NCI-H524 treated with DMSO at 0.1 percent for 48 hours (cell line): ENCODE measurements around the gene LDB2.
"Not testable (repeated sequence)": the region's sequence is repeated elsewhere in the genome, so short reads cannot be mapped to it uniquely, and the experiment has no call there.

Experiments used
- DNase-seq: peaks from one replicate; lab custom pipeline; 2025; lab: John Stamatoyannopoulos, UW

The LDB2 gene

DNA sequence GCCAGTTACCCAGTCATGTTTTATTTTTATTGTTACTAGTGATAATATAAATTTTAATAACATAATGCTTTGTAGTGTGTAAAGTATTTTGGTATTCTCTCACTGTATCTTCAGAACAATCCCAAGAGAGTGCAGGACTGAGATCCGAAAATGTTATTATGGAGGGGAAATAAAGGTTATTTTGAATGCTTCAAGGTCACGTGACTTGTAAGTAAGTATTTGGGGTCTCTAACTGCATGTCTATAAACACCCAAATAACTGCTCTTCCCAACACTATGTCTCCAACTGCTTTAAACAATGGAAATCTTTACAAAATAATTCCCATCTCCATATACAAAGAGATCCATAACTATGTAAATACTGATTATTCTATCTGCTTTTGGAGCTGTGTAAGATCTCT lies 302.2 kb downstream of the LDB2 start:
- no peak for DNase-seq

DNA sequence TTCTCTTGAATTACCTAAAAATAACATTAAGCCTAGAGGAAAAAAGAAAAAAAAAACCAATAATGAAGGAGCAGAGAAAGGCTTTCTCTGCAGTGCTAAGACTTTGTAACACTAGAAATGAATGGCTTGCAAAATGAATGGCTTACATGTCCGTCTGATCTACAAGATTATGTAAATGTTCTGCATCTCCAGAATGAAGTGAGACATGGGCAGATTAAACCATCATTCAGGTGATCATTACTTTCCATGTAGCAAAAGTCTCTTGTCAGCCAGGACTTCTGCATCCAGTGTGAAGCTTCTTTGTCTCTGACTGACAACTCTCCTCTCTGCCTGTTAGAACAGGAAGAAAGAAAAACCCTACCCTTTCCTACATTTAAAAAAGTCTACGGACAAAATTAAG lies 304.3 kb downstream of the LDB2 start:
- DNase-seq = no peak

DNA sequence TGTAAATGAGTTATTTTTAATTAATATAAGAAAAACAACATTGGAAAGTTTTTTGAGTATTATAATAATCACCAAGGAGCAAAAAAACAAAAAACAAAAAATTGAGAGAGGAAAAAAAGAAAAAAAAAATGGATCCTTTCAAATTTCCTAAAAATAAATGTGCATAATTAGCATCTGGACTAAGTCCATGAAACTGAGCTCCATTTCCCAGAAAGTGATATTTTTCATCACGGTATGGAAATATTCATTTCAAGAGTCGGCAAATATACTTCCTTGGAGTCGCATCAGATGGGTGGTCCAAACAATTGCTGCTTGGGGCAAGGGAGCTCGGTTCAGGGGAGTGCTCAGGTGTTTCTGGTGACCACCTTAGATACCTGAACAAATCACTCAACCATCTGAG lies 305.1 kb downstream of the LDB2 start:
- no peak for DNase-seq

DNA sequence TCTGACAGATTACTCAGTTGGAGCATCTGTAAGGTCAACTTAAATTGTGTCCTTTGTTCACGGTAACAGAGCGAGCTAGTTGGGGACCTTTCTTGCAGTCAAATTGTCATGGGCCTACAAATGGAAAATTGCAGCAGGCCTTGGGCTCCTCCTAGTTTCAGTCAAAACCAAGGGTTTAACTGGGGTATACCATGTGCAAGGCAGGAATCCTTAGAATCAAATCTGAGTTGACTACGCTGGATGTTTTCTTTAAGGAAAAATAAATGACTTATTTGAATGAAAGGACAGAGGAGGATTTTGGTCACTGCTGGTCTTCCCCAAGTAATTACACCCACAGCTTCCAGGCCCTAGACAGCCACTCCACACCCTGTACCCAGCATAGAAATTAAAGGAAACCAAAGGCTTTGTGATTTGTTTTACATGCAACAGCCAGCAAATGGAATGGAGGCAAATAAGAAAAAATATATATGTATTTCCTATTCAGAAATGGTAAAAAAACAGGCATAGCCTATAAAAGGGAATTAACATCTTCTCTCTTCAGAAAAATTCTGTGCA lies 307.1 kb downstream of the LDB2 start:
- no peak for DNase-seq

DNA sequence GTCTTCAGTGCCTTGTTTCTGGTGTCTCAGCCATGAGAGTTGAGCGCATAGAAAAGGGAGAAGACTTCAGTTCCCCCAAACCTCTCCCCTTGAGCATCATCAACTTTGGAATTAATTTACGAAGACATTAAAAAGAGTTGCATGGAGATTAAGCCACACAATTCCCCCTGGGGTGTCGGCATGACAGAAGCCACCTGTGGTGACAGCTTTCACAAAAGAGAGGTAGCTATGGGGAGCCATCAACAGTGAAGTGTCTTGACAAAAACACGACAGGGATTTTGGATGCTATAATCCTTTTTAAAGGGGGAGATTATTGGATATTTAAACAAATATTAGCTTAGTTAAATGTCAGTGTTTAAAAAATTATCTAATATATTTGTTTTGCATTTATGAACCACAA lies 307.6 kb downstream of the LDB2 start:
- no peak for DNase-seq

DNA sequence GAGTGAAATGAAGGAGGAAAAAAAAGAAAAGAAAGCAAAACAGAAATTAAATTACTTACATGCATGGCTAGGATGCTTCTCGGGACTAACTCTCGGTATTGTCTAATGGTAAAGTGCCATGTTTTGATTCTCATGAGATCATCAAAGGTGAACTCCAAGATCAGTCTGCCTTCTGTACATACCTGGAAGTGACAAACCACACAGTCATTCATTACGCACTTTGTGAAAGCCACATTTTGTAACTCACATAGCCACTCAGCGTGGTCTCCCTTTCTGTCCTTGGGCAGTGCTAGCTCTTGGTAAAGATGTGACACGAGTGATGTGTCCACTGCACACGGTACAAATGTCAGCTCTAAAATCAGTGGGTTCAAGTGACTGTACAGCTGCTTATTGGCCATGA lies 309.8 kb downstream of the LDB2 start:
- no peak for DNase-seq

DNA sequence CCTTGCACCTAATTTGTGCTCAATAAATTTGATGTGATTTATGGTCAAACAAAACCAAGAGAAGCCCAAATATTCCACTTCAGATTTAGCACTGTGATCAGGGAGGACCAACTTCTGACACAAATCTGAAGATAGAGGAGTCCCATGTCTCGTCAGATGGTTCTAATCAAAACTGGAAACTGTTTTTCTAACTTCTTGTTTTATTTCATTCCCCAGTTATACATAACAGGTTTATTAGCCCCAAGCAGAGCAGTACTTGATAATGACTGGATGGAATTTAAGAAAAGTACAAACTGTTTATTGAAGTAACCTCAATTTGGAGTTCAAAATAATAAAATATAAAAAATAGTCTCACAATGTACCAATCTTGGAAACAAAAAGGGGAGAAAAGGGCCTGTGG lies 310.3 kb downstream of the LDB2 start:
- DNase-seq = no peak

DNA sequence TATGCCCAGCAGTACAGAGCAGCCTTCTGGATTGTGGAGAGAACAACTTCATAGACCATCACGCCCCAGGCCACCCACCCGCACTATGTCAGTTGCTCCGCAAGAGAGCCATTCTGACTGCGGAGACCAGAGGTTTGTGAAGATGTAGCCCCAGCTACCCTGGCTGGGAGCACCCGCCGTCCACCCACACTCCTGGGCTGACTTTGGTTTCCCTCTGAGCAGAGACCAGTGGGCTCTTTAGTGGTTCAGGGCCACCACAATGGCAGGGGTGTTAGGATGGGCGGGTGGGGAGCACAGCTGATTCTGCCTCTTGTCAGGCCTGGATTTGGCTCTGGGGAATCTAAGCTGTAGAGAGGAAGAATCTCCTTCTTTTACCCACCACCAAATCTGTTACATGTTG lies 313.4 kb downstream of the LDB2 start:
- no peak for DNase-seq

DNA sequence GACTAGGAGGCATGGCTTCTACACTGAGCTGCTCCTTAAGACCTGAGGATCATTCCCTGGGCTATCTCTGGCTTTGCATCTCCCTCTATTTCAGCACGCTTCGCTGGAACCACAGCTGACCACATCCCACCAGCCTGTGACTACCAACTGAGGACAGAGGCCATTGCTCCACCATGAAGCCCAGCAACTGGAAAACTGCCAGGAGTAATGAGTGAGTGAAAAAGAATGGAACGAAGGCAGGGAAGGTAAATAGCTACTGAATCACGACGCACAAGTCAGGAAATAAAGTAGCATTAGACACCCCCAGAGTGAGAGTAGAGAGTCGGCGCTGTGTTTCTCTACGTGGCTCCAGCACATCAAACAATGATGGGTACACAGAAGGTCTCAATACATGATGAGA lies 314.7 kb downstream of the LDB2 start:
- DNase-seq = no peak

DNA sequence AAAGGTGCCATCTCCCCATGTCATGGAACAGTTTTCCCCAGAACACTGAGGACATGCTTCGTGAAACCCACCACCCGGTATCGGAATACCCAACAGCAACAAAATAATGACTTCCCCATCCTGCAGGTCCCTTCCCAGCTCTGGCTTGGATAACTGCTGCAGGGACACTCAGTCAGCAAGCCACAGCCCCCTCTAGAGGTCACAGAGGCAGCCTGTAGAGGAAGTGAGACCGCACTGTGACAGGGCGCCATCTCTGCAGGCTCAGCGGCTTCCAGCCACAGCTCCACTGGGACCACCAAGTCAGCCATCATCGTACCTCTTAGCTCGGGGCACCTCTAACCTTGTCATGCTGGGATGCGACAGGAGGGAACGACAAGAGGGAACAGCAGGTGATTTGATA lies 315.9 kb downstream of the LDB2 start:
- DNase-seq = no peak

DNA sequence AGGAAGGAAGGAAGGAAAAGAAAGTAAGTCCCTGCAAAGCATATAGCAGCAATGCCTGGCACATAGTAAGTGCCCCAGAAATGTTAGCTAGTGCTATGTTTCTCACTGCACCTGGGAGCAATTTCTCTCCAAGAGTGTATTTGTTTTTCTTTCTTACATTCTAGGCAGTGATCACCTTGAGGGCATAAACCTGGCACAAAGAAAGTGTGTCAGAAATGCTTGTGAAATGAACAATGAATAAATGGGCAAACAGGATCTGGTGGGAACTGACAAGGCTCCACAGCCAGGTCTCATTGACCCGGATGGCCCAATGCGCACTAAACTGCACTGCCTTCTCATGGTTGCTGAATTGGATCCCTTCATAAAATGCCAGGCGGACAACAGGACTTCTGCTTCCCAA lies 316.4 kb downstream of the LDB2 start:
- DNase-seq = no peak

DNA sequence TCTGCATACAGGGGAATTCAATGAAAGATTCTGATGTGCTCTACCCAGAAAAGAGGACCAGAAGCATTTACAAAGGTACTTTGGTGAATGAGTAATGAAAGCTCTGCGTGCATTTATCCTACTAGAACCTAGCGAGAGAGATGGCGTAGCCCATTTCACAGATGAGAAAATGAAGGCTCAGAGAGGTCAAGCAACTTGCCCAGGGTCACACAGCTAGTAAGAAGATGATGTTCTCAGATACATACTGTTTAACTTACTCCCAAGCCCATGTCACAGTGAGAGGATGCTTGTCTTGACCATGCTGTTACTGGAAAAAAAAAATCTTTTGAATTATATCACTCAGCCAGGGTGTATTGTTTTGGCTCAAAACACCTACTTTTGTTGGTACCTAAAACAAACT lies 317.3 kb downstream of the LDB2 start:
- DNase-seq = no peak

DNA sequence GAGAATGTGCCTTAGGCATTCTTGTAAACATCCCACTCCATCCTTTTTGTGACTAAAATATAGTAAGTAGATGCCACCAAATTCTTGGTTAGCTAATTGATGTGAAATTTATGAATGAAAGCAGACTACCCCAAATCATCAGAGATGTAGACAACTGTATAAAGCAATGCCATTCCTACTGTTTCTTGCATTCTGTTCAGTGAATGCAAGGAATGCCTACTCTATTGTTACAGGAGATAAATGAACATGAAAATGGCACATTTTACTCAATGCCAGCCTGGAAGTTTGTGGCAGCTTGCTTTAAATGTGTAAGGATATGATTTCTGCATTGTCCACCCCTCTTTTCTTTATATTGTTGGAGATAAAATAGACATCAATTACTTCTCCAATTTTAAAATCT lies 317.9 kb downstream of the LDB2 start:
- DNase-seq = no peak

DNA sequence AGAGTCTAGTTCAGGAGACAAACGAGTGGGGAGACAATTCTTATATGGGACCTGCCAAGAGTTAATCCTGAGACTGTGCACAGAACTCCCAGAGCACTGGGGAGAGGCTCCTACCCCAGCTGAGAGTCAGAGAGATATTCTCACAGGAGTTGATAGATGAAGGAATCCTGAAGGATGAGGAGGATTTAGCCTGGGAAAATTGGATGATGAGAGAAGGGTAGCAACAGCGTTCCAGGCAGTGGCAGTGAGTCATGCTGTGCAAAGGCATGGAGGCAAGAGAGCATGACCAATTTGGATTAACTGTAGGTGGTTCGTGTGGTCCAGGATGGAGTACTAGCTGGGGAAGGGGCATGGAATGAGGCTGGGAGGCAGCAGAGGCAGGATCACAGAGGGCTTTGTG lies 318.6 kb downstream of the LDB2 start:
- no peak for DNase-seq

DNA sequence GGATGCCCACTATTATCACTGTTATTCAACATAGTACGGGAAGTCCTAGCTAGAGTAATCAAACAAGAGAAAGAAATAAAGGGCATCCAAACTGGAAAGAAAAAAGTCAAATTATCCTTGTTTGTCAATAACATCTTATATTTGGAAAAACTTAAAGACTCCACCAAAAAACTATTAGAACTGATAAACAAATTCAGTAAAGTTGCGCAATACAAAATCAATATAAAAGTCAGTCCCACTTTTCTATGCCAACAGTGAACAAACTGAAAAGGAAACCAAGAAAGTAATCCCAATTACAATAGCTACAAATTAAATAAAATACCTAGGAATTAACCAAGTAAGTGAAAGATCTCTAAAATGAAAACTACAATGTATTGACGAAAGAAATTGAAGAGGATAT lies 321.3 kb downstream of the LDB2 start:
- DNase-seq = no peak

DNA sequence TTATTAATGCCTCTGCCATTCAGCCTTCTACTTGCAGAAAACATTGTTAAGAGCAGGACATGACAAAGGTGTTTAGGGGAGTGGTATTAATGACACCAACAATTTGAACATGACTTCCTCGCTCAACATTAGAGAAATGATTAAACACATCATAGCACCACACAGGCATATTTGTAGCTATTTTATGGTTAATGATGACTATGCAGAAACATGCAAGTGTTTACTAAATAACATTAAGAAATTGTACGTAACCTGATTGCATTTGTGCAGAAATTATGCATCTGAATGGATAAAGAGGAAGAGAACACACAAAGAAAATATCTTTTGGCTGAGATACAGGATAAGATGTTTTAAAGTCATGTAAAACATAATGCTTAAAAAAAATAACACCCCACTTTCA lies 323.5 kb downstream of the LDB2 start:
- DNase-seq = no peak

DNA sequence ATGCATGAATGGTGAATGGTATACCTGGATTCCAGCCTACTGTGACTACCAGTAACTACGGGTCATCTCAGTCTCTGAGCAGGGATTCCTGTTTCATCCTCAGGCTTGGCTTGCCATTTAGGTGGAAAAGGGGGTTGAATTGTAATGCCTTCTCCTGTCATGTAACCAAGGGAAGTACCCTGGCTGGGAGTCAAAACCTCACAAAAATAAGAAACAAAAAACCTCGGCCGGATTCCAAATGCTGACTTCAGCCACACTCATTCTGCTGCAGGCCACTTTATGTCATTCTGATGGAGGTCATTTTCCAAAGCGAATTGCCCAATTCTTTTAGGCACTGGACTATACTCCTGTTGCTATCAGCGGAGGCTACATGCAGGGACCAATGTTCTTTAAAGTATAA lies 324.7 kb downstream of the LDB2 start:
- no peak for DNase-seq

DNA sequence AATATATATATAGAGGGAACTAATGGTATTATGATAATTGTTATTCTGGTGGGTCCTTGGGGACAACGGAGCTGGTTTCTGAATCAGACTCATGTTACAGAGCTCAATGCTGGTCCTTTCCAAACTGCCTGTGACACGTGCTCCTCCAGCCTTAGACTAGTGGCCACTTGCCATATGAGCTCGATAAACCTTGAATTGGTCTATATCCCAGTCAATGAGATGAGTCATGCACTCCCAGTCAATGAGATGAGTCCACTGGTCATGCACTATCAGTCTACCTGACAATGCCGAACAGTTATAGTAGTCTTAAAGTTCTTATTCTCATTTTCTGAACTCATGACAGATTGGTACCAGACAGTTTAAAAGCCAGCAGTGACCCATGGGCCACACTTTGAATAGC lies 325.2 kb downstream of the LDB2 start:
- no peak for DNase-seq

DNA sequence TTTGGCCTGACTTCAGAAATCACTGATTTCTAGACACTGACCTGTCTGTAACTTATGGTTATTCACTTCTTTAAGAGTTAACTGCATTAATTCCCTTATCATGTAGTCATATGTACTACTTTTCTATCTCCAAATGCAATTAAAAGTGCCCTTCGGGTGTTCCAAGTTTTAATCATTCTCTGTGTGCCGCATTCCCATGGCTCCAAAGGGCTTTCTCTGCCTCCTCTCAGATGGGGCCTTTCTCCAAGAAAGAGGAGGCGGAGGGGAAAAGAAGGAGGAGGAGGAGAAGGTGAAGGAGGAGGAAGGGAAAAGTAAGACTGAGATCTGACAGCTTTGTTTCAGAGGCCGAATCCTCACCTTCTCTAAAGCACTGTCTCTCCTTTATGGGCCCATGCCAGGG lies 325.8 kb downstream of the LDB2 start:
- no peak for DNase-seq

DNA sequence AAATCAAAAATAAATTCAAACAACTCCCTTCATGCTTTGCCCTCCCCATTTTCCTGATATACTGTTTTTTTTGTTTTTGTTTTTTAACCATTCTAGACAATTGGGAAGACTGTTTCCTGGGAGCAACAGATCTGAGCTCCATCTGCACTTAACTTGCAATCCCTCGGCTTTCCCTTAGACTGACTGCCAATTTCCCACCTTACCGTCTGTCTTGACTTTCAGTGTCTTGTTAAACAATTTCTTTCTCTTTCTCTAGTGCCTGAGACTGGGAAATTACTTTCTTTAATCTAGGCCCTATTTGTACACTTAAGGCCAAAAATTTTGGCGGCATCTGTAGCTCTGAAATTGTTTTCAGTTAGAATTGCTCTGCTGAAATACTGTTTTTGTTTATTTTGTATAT lies 326.3 kb downstream of the LDB2 start:
- no peak for DNase-seq

DNA sequence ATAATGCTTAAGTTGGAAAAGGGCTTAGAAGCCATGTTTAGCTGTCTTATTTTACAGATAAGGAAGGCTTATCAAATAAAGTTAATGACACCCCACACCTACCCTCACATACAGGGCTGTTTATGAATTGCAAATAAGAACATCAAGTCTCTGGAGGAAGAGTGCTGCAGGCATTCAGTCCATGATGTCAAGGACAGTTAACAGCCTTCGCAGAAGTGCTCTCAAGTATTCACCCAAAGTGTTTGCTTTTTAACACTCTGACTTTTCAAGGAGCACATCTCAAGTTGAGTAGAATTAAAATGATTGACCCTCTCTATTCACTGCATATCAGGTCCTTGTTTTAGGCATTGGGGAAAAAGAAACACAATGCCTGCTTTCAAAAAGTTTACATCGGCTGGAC lies 328.7 kb downstream of the LDB2 start:
- DNase-seq = no peak

DNA sequence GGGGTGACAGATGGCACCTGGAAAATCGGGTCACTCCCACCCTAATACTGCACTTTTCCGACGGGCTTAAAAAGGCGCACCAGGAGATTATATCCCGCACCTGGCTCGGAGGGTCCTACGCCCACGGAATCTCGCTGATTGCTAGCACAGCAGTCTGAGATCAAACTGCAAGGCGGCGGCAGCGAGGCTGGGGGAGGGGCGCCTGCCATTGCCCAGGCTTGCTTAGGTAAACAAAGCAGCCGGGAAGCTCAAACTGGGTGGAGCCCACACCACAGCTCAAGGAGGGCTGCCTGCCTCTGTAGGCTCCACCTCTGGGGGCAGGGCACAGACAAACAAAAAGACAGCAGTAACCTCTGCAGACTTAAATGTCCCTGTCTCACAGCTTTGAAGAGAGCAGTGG lies 341.1 kb downstream of the LDB2 start:
- not testable (repeated sequence) for DNase-seq

DNA sequence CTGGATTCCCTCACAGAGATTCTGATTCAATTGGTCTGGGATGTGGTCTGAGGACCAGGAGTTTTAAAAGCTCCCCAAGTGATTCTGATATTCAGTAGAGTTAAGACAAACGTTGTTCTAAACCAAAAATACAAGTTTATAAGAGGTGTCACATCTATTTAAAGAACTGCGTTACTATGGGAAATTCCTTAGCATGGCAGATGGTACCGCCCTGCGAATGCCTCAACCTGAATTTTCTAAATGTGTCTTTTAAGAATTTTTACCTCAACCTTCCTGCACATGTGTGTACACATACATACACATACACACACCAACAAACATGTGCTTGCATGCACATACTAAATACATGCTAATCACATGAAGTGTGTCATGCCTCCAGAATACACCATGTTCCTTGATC lies 343.3 kb downstream of the LDB2 start:
- no peak for DNase-seq

DNA sequence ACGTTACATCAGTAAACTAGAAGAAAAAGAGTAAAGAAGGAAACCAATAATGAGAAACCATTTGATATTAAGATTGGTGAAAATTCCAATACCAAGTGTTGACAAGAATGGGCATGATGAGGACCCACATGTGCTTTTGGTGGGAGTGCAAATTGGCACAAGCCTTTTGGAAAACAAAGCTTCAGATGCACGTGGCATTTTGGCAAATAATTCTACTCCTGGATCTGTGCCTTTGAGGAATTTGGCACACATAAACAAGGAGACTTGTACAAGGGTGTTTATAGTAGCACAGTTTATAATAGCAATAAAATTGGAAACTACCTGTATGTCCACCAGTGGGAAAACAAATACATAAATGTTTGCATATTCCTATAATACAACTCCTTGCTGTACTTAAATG lies 347.9 kb downstream of the LDB2 start:
- no peak for DNase-seq

DNA sequence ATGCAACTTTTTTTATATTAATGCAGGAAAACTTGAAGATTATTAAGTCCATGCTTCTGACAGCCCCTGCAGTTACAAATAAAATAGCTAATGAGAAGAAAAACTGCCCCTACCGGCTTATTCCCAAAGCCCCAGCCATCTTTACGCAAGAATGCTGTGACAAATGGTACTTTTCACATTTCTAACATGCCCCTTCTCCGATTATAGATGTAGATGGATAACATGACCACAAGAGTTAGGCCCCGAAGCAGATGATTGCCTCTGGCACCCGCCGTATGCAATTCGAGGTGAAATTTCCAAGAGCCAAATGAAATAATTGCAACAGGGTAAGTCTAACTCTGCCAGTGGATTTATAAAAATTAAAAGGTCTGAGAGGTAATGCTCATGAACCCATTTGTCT lies 352.8 kb downstream of the LDB2 start:
- DNase-seq = no peak
